HG02759 (cell line): ENCODE results near the gene ZNF529.

Experiments
- ATAC-seq: cut with Tn5 transposase; IDR thresholded peaks from one replicate; pipeline ENCODE4 v1.9.1; 2021; ENCODE audit warnings: mild to moderate bottlenecking, moderate library complexity; ENCODE audit not compliant: unreplicated experiment

ZNF529 gene

DNA sequence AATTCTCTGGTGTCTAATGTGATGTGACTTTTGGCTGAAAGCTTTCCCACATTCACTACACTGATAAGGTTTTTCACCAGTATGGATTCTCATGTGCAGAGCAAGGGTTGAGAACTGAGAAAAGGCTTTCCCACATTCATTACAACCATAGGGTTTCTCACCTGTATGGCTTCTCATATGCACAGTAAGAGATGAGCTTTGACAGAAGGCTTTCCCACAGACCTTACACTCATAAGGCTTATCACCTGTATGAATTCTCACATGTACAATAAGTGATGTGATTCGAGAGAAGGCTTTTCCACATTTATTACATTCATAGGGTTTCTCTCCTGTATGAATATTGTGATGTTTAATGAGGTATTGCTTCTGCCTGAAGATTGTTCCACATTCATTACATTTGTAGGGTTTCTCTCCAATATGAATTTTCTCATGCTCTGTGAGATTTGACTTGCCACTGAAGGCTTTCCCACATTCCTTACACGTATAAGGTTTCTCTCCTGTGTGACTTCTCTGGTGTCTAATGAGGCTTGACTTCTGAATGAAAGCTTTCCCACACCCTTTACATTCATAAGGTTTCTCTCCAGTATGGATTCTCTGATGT, 59.0 kb downstream of the ZNF529 start:
- no peak for ATAC-seq

GRCh38 chr19:36508325-36508724, 64.8 kb downstream of the ZNF529 start:
- no peak for ATAC-seq

- no peak for ATAC-seq
Measured at GRCh38 chr19:36501973-36502372, 71.1 kb downstream of the ZNF529 start.

- ATAC-seq: no peak
Measured at GRCh38 chr19:36497001-36497400, 76.1 kb downstream of the ZNF529 start.
